RWPE1 (cell line): Measurements from ENCODE around the gene SH3PXD2A.

ENCODE experiments used
- CTCF ChIA-PET: fragments of 350-600 bp; sonication (Branson Sonifier 250); formaldehyde crosslinking; extraction: SDS; loops from one replicate; lab custom pipeline; 2021; lab: Yijun Ruan, JAX
- POLR2A ChIA-PET: fragments of 400-600 bp; formaldehyde crosslinking; extraction: SDS; loops from one replicate; lab custom pipeline; 2020; ENCODE audit warnings: antibody characterized with exemption; ENCODE audit not compliant: low non-redundant PET; lab: Yijun Ruan, JAX
- DNase-seq: peaks from one replicate; pipeline ENCODE4 v3.0.0; 2012; ENCODE audit warnings: low spot score
- H3K27ac ChIP-seq: fragments of 450-650 bp; 2 replicates; pipeline ENCODE4 v1.5.1; 2017
- TF ChIP-seq, protein P1 (sequence below): fragments of 450-650 bp; conservative IDR thresholded peaks from 2 replicates; pipeline ENCODE4 v1.5.1; 2017; ENCODE audit warnings: low read depth, mild to moderate bottlenecking

SH3PXD2A gene

DNA sequence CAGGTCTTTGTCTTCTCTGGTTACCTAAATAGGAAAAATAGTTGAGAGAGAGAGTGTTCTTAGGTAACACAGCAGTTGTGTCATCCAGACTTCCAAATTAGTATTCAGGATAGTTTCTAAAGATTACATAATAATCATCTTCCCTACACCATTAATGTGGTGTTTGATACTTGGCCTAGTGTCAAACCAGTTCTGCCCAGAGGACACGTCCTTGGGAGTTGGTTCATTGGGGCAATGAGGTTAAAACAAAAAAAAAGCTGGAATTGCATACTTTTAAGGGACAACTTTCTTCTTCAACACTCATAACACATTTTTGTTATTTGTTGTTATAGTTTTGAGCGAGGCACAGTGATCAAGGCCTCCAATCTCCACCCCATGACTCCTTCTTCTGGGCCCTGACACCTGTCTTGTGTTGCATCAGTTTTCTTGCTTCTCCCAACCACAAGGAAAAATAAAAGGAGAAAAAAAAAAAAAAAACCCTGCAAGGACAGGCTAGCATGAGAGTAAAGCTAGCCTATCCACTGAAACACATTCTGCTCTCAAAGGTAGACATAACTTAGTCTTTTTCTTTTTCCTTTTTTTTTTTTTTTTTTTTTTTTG lies 33.8 kb upstream of the SH3PXD2A start:
- H3K27ac ChIP-seq = peak overlapping the region; percentile 80
- ChIA-PET POLR2A (interaction anchor here (0.9 kb wide), 1 partner anchor 79 kb away, joined by 3 read pairs; no protein-coding TSS in a partner anchor), CTCF (interaction anchor here (0.6 to 0.8 kb wide), 3 partner anchors 11 to 386 kb away, joined by 3 to 5 read pairs (median 3); no protein-coding TSS in a partner anchor)
- TF ChIP-seq, protein P1, sequence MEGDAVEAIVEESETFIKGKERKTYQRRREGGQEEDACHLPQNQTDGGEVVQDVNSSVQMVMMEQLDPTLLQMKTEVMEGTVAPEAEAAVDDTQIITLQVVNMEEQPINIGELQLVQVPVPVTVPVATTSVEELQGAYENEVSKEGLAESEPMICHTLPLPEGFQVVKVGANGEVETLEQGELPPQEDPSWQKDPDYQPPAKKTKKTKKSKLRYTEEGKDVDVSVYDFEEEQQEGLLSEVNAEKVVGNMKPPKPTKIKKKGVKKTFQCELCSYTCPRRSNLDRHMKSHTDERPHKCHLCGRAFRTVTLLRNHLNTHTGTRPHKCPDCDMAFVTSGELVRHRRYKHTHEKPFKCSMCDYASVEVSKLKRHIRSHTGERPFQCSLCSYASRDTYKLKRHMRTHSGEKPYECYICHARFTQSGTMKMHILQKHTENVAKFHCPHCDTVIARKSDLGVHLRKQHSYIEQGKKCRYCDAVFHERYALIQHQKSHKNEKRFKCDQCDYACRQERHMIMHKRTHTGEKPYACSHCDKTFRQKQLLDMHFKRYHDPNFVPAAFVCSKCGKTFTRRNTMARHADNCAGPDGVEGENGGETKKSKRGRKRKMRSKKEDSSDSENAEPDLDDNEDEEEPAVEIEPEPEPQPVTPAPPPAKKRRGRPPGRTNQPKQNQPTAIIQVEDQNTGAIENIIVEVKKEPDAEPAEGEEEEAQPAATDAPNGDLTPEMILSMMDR = no peak
- DNase-seq = no peak

DNA sequence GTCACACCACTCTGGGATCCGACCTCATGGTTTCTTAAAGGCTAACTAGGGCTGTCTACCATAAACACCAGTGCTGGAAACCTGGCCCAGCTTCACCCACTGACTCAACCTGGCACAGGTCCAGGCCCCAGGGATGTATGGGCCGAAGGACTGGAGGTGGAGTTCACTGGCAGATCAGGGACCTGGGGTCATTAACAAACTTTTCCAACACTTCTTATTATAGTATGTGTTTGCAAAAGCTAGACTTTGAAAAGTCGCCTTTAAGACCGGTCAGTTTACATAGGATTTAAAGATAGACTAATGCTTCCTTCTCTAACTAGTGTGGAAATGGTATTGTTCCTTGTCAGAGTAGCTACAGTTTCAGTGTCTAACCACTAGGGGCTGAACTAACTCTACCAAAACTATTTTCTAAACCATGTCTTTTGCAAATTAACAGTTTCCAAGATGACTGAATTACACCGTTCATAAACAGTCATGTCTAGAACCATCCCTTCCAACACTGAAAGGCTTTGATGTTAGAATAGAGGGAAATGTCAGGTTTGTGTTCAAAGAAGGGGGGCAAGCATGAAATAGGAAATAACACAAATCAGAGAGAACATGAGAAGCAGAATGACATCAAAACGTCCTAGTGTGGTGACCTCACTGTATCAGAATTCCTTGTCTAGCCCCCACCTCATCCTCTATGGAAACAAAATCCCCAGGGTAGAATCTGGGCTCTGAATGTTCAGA lies 32.9 kb upstream of the SH3PXD2A start:
- TF ChIP-seq, protein P1 = peak; percentile 86
- ChIA-PET CTCF (interaction anchor here (0.6 to 1.4 kb wide), 24 partner anchors 11 to 1425 kb away, joined by 3 to 7 read pairs (median 4); partner anchors contain the start of gene SFR1), POLR2A (no interaction called here)
- peak overlapping the region; percentile 71 for H3K27ac ChIP-seq
- peak; percentile 91 for DNase-seq

DNA sequence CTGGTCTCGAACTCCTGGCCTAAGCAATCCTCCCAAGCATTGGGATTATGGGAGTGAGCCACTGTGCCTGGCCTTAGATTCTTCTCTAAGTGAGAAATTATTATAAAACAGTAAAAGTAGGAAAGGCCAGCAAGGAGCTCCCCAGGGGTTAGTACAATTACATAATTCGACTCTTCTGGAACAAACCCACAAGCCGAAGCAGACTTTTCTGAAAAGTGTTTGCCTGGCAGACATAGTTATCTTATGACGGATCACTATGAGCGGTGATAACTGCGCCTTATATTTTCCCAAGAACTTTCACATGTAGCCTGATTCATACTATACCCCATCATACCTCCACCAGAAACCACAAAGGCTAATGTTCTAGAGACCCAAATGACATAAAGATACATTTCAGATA lies 30.2 kb upstream of the SH3PXD2A start:
- H3K27ac ChIP-seq = no peak overlapping the region
- DNase-seq = no peak
- ChIA-PET POLR2A (no interaction called here), CTCF (interaction anchor here (0.5 to 2.7 kb wide), 11 partner anchors 9 to 447 kb away, joined by 3 to 11 read pairs (median 4); no protein-coding TSS in a partner anchor)
- TF ChIP-seq, protein P1 = no peak

DNA sequence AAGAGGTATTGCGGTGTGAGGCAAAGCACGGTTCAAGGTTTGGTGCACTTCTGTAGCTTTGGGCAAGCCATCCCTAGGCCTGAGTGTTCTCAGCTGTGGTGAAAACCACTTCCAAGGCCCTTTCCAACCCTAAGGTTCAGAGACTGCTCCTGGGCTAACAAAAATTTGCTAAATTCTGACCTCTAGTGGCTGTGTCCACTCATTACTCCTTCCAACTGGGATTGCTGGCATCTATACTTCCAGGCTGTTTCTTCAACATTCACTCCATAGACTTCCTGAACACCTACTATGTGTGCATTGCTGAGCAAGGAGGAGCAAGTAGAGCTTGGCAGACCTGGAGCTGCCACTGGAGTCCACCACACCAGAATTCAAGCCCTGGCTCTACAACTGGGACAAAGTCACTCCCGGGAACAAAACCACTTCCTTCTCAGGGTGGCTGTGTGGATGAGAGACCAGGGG lies 29.3 kb upstream of the SH3PXD2A start:
- TF ChIP-seq, protein P1 = peak; percentile 78
- peak overlapping the region; percentile 69 for H3K27ac ChIP-seq
- CTCF ChIA-PET = interaction anchor here (0.5 to 2.7 kb wide), 14 partner anchors 10 to 446 kb away, joined by 3 to 11 read pairs (median 3); no protein-coding TSS in a partner anchor
- DNase-seq = peak; percentile 86
- POLR2A ChIA-PET = no interaction called here

DNA sequence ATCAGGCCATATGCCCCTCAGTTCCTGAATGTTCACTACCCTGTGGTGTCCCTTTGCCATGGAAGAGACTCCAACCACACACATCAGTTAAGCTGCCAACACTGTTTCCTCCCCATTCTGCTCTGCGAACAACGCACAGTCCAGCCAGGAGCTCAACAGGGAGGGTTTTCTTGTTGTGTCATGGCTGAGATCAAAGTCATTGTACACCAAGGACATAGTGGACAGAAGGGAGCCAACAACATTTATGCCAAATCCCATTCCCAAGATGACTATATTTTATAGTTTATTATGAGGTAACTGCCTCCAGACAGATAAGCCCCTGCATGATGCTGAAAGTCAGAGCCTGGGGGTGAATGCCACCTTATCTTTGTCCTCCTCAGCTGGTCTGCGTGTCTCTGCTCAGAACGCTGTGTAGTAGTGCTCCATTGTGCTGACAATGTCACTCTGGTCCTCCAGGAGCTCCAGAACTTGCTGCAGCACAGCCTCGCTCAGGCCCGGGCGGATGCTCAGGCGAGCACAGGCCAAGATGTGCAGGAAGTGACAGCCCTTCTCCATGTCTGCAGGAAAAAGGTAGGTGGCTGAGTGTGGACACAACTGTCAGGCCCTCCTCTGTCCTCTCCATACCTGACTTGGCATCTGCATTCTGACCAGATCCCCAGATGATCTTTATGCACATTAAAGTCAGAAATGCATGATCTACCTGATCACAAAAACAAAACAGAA lies 27.1 kb upstream of the SH3PXD2A start:
- POLR2A ChIA-PET = interaction anchor here (1.2 to 2.1 kb wide), 2 partner anchors 11 to 27 kb away, joined by 4 to 8 read pairs; partner anchors contain the start of gene SH3PXD2A
- CTCF ChIA-PET = interaction anchor here (0.6 to 2.4 kb wide), 3 partner anchors 10 to 284 kb away, joined by 3 to 10 read pairs (median 4); no protein-coding TSS in a partner anchor
- TF ChIP-seq, protein P1 = no peak
- H3K27ac ChIP-seq = peak overlapping the region; percentile 96
- no peak for DNase-seq
